ENCODE results near the gene TSPAN33.

Gene TSPAN33

DNA sequence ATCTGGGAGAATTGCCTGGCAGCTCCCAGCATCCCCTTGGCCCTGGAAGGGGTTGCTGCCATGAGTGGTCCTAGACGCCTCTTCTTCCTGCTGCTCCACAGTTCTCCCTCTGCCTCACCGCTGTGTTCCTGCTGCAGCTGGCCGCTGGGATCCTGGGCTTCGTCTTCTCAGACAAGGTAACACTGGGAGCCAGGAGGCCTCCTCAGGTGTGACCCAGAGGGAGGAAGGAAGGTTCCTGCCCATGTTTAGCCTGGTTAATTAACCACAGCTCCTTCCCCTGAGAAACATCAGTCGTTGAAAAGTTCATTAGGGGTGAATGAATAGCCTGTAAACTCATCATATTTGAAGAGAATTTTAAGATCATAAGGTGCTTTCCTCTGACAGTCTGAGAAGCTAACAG, 18.2 kb downstream of the TSPAN33 start:
- TF ChIP-seq, protein P1, sequence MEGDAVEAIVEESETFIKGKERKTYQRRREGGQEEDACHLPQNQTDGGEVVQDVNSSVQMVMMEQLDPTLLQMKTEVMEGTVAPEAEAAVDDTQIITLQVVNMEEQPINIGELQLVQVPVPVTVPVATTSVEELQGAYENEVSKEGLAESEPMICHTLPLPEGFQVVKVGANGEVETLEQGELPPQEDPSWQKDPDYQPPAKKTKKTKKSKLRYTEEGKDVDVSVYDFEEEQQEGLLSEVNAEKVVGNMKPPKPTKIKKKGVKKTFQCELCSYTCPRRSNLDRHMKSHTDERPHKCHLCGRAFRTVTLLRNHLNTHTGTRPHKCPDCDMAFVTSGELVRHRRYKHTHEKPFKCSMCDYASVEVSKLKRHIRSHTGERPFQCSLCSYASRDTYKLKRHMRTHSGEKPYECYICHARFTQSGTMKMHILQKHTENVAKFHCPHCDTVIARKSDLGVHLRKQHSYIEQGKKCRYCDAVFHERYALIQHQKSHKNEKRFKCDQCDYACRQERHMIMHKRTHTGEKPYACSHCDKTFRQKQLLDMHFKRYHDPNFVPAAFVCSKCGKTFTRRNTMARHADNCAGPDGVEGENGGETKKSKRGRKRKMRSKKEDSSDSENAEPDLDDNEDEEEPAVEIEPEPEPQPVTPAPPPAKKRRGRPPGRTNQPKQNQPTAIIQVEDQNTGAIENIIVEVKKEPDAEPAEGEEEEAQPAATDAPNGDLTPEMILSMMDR (IDR thresholded peaks at IDR 0.05; ENCODE audit: control insufficient read depth, extremely low read depth, insufficient read depth): no peak
- H3K4me3 ChIP-seq (ENCODE audit: low read depth, low read length): no peak overlapping the region
- DNase-seq (ENCODE audit: low read depth): no peak

DNA sequence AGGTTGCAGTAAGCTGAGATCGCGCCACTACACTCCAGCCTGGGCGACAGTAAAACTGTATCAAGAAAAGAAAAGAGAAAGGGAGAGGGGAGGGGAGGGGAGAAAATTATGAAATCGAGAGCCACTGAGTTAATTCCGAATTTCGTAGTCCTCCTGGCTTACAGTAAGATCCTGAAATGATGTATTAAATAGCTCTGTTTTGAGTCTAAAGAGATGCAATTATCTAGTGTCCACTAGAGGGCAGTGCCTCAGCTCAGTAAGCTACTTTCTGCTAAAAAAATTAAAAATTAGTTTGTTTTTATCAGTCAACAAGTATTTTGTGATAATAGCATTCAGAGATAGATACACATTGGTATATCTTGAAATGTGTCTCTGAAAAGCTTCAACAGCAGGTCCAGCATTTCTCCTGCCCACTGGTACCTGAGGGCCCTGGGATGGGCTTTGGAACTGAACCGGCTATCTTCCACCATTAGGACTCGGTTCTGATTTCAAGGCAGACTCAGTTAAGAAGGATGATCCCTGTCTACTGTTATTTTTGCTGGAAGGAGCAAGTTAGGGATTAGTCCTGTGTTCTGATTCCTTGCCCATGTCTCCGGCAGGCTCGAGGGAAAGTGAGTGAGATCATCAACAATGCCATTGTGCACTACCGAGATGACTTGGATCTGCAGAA, 19.5 kb downstream of the TSPAN33 start:
- TF ChIP-seq, protein P1 (IDR thresholded peaks at IDR 0.05; ENCODE audit: control insufficient read depth, extremely low read depth, insufficient read depth): peak; percentile 72
- H3K4me3 ChIP-seq (ENCODE audit: low read depth, low read length): no peak overlapping the region
- DNase-seq (ENCODE audit: low read depth): peak; percentile 7

DNA sequence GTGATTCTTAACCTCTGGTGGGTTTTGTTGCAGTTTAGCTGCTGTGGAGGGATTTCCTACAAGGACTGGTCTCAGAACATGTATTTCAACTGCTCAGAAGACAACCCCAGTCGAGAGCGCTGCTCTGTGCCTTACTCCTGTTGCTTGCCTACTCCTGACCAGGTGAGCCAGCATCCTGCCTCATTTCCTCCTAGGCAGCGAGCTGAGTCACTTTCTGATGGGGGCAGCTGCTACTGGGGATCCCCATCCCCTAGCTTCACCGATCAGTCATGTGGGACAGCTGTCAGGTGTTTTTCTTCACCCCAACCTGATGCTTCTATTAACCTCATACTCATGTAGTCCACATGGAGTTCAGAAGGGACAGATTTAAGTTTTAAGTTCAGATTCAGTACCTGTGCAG, 22.2 kb downstream of the TSPAN33 start:
- TF ChIP-seq, protein P1 (IDR thresholded peaks at IDR 0.05; ENCODE audit: control insufficient read depth, extremely low read depth, insufficient read depth): no peak
- no peak for DNase-seq (ENCODE audit: low read depth)
- no peak overlapping the region for H3K4me3 ChIP-seq (ENCODE audit: low read depth, low read length)

DNA sequence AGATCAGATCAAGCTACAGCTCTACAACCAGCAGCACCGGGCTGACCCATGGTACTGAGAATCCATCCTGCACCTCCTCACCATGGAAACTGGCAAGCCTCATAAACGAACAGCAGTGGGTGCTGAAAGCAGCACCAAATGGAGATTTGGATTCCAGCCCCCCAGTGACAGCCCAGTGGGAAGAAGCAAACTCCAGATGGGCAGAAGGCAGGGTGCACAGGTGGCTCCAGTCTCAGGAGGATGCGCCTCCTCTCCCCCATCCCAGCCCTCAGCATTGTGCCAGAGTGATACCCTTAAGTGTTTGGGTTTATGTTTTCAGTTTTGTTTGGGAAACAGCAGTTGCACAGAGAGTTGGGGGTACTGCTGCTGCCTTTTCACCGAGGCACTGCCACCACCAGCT, 23.3 kb downstream of the TSPAN33 start:
- TF ChIP-seq, protein P1 (IDR thresholded peaks at IDR 0.05; ENCODE audit: control insufficient read depth, extremely low read depth, insufficient read depth): no peak
- no peak overlapping the region for H3K4me3 ChIP-seq (ENCODE audit: low read depth, low read length)
- no peak for DNase-seq (ENCODE audit: low read depth)

DNA sequence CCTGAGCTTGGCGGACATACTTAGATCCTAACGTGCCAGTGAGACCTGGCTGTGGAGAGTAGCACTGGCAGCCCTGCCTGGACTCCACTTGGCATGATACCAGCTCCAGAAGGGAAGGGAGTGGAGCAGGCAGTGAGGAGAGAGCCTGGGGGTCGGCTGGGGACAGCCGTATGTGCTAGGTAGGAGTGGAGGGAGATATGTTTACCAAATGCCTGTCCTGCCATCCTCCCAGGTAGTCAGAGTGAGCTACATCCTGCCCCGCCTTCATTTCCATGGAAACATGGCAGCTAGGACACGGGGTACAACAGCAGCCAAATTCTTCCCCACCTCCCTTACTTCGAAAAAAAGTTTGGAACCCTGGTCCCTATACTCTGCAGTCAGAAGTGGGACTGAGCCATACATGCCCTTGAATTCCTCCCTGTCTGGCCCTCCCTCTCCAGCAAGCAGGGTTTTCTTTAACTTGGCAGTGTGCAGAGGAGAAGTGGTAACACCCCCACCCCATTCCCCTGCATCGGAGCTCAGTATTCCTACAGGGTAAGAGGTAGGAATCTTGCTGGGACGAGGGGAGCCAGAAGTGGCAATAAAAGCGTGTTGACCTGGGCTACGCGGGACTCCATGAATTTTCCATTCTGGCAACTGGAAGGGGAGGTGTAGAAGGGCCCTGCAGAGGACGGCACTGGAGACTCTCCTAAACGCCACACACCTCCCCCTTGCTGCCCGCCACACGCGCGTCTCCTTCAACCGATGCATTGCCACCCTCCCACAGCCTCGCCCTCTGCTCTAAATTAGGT, 23.9 kb downstream of the TSPAN33 start:
- H3K4me3 ChIP-seq (ENCODE audit: low read depth, low read length): no peak overlapping the region
- no peak for DNase-seq (ENCODE audit: low read depth)

DNA sequence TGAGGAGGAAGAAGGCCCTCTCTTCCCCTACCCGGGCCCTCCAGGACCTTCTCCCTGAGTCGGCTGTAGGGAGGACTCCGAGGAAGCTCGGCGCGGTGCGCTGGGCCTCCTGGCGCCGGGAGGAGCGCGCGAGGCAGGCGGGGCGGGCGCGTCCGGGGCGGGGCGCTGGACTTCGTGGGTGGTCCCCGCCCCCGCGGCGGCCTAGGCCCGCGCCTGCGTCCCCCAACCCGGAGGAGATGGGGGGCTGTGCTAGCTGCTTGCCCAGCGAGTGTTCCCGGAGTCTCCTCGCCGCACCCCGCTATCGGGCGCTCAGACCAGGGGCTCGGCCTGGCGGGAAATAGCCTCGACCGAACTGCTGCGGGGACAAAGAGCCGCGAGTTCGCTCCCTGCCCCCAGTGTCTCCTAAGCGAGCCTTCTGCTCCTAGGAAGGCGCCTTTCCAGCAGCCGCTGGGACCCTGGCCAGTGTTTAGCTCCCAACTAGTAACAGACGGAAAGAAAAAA, 24.7 kb downstream of the TSPAN33 start:
- no peak for DNase-seq (ENCODE audit: low read depth)
- no peak overlapping the region for H3K4me3 ChIP-seq (ENCODE audit: low read depth, low read length)
- TF ChIP-seq, protein P1 (IDR thresholded peaks at IDR 0.05; ENCODE audit: control insufficient read depth, extremely low read depth, insufficient read depth): no peak

More for the DNA sequence above, 23.9 kb downstream of the TSPAN33 start:
- TF ChIP-seq, protein P1 (IDR thresholded peaks at IDR 0.05; ENCODE audit: control insufficient read depth, extremely low read depth, insufficient read depth): no peak

Data from LNCaP clone FGC (cell line).